ENCODE measurements around the gene UBXN6. TPM values are rescaled to one million over a fixed set of nuclear protein-coding genes. Genes with fewer than 3 reads are reported as not detected.

The UBXN6 gene
- total RNA-seq, 1 donor from 2014 or later = 45.7 TPM

- Mint-ChIP-seq H3K4me3 (ENCODE audit: unreplicated experiment) (no peak overlapping the region), H3K9me3 (ENCODE audit: unreplicated experiment) (no peaks in the 10 kb centered on the region), H3K27ac (ENCODE audit: unreplicated experiment) (no peak overlapping the region), H3K36me3 (ENCODE audit: low read depth, unreplicated experiment) (peaks cover 21% of the 10 kb centered on the region), H3K4me1 (ENCODE audit: unreplicated experiment) (no peaks in the 10 kb centered on the region), H3K27me3 (ENCODE audit: unreplicated experiment) (peaks cover 3% of the 10 kb centered on the region)
- DNase-seq (ENCODE audit: low spot score) = no peak
- TF ChIP-seq CTCF (IDR thresholded peaks at IDR 0.05; ENCODE audit: unreplicated experiment) = no peak
Observed at GRCh38 chr19:4425537-4425936, 32.1 kb downstream of the UBXN6 start.

- TF ChIP-seq CTCF (IDR thresholded peaks at IDR 0.05; ENCODE audit: unreplicated experiment) = no peak
- Mint-ChIP-seq H3K4me1 (ENCODE audit: unreplicated experiment) (peaks cover 3% of the 10 kb centered on the region), H3K36me3 (ENCODE audit: low read depth, unreplicated experiment) (peaks cover 7% of the 10 kb centered on the region), H3K4me3 (ENCODE audit: unreplicated experiment) (no peak overlapping the region), H3K27me3 (ENCODE audit: unreplicated experiment) (peaks cover 2% of the 10 kb centered on the region), H3K9me3 (ENCODE audit: unreplicated experiment) (no peaks in the 10 kb centered on the region), H3K27ac (ENCODE audit: unreplicated experiment) (no peak overlapping the region)
- no peak for DNase-seq (ENCODE audit: low spot score)
Observed at GRCh38 chr19:4423416-4424126, 34.0 kb downstream of the UBXN6 start.

- peaks cover 6% of the 10 kb centered on the region for H3K4me1 Mint-ChIP-seq (ENCODE audit: unreplicated experiment)
- H3K36me3 Mint-ChIP-seq (ENCODE audit: low read depth, unreplicated experiment) = peaks cover 7% of the 10 kb centered on the region
- H3K27me3 Mint-ChIP-seq (ENCODE audit: unreplicated experiment) = peaks cover 3% of the 10 kb centered on the region
- H3K27ac Mint-ChIP-seq (ENCODE audit: unreplicated experiment) = no peak overlapping the region
- no peak overlapping the region for H3K4me3 Mint-ChIP-seq (ENCODE audit: unreplicated experiment)
- no peak for TF ChIP-seq CTCF (IDR thresholded peaks at IDR 0.05; ENCODE audit: unreplicated experiment)
- H3K9me3 Mint-ChIP-seq (ENCODE audit: unreplicated experiment) = no peaks in the 10 kb centered on the region
- no peak for DNase-seq (ENCODE audit: low spot score)
Observed at GRCh38 chr19:4416268-4416667, 41.3 kb downstream of the UBXN6 start.

DNA sequence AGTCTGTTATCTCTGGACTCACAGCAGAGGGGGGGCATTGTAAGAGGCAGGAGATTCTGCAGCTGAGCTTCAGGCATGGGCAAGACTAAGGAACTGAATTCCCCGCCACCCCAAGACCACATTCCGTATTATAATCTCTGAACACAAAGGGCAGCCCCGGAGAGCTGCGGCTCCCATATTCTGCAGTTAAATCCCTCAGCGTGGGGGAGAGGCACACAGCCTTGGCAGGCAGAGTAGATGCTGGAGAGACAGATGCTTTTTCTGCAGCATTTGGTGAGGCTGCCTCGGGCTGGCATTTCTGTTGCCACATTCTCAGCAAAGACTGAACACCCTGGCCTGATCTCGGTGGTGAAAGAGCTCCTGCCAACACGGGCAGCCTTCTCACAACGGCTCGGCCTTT lies 42.2 kb downstream of the UBXN6 start:
- H3K27me3 Mint-ChIP-seq (ENCODE audit: unreplicated experiment) = peaks cover 3% of the 10 kb centered on the region
- TF ChIP-seq CTCF (IDR thresholded peaks at IDR 0.05; ENCODE audit: unreplicated experiment) = no peak
- no peaks in the 10 kb centered on the region for H3K9me3 Mint-ChIP-seq (ENCODE audit: unreplicated experiment)
- DNase-seq (ENCODE audit: low spot score) = no peak
- H3K27ac Mint-ChIP-seq (ENCODE audit: unreplicated experiment) = no peak overlapping the region
- H3K4me3 Mint-ChIP-seq (ENCODE audit: unreplicated experiment) = no peak overlapping the region
- peaks cover 6% of the 10 kb centered on the region for H3K4me1 Mint-ChIP-seq (ENCODE audit: unreplicated experiment)
- H3K36me3 Mint-ChIP-seq (ENCODE audit: low read depth, unreplicated experiment) = peaks cover 7% of the 10 kb centered on the region

DNA sequence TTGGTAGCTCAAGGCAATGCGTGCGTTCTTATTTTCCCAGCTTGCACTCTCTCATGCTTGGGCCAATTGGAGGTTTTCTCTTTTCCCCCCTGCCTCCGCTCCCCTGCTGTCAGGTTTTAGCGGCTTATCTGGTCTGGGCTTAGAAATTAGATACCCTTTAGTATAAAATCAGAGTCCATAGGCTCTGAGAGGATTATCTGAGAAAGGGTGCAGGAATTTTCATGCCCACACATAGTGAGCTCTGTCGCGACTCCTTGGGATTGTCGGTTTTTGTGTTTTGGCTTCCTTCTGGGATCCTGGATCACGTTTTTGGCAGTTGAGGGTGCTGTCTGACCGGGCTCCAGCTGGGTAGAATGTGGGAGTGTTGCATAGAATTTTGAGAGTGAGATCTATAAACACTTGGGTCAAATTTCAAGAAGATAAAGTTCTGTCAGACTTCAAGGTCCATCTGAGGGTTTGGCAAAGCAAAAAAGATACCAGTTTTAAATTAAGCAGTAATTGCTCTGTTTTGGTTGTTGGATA lies 42.7 kb downstream of the UBXN6 start:
- no peak for TF ChIP-seq CTCF (IDR thresholded peaks at IDR 0.05; ENCODE audit: unreplicated experiment)
- peaks cover 3% of the 10 kb centered on the region for H3K27me3 Mint-ChIP-seq (ENCODE audit: unreplicated experiment)
- H3K36me3 Mint-ChIP-seq (ENCODE audit: low read depth, unreplicated experiment) = peaks cover 7% of the 10 kb centered on the region
- peaks cover 4% of the 10 kb centered on the region for H3K4me1 Mint-ChIP-seq (ENCODE audit: unreplicated experiment)
- no peaks in the 10 kb centered on the region for H3K9me3 Mint-ChIP-seq (ENCODE audit: unreplicated experiment)
- H3K4me3 Mint-ChIP-seq (ENCODE audit: unreplicated experiment) = no peak overlapping the region
- H3K27ac Mint-ChIP-seq (ENCODE audit: unreplicated experiment) = no peak overlapping the region
- no peak for DNase-seq (ENCODE audit: low spot score)

All from endothelial cell (in vitro differentiated cells).